Left ventricle myocardium superior (tissue), 1 donor: Measurements from ENCODE around the gene PSMA4. TPM values are rescaled to one million over a fixed set of nuclear protein-coding genes. Genes with fewer than 3 reads are reported as not detected.
"Not testable (repeated sequence)": the region's sequence is repeated elsewhere in the genome, so short reads cannot be mapped to it uniquely, and the experiment has no call there.

Experiments
- ATAC-seq: fragments of 200-7000 bp; cut with Tn5 transposase; one replicate; pipeline ENCODE4 v1.9.1; 2020; ENCODE audit warnings: mild to moderate bottlenecking, moderate library complexity
- DNase-seq: peaks from one replicate; pipeline ENCODE4 v3.0.0-alpha.2; 2020
- intact Hi-C: fragments of 100-400 bp; cut with micrococcal nuclease; formaldehyde crosslinking; loops from one replicate; pipeline ENCODE4 v1.11.0; 2022
- total RNA-seq: library from RNA; stranded (reverse); fragmentation: NEBNext Ultra II Directional; extraction: Animal tissue kit (Norgen Biotek cat#: 25700); gene quantifications from one replicate; pipeline ENCODE4 v1.2.1, GENCODE V29; 2021
- donor health status: DM: no; HTN: yes; CAD: no; lungs with severe emphysema.

Gene PSMA4
- total RNA-seq, 1 donor from 2014 or later = 116 TPM

- ATAC-seq (no peak), DNase-seq (no peak)
- intact Hi-C loops = no loop called here
Observed at GRCh38 chr15:78542647-78543046, 2.4 kb downstream of the PSMA4 start.

DNA sequence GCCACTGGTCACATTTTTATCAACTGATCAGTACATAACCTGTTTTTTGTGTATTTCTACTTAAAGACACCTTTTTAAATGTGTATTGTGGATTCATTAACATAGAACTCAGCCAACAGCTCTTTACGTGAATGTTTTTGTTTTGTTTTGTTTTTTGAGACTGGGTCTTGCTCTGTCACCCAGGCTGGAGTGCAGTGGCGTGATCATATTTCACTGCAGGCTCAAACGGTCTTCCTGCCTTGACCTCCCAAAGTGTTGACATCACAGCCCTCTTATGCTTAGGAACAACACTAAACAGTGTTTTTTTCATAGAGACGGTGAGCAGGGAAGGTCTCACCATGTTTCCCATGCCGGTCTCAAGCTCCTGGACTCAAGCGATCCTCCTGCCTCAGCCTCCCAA lies 9.9 kb downstream of the PSMA4 start:
- ATAC-seq = no peak
- DNase-seq = no peak

DNA sequence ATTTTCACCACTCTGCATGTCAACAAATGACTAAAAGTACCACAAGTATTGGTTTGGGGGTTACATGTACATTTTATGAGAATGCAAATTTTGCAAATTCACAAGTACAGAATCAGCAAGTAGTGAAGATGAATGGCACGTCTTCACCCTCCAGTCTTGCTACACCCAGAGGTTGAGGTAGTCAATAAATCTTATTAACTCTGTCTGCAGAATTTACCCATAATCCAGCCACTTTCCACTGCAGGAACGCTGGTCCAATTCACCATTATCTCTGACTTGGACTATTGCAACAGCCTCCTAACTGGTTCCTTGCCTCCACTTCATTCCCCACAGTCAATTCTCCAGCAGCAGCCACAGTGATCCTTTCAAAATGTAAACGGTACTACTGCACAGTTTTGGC lies 10.6 kb downstream of the PSMA4 start:
- DNase-seq (no peak), ATAC-seq (no peak)
- intact Hi-C loops = no loop called here

More for the DNA sequence above, 9.9 kb downstream of the PSMA4 start:
- intact Hi-C loops = no loop called here

GRCh38 chr15:78551902-78552301 lies 11.7 kb downstream of the PSMA4 start:
- ATAC-seq = no peak
- intact Hi-C loops = no loop called here

GRCh38 chr15:78552597-78552996 lies 12.4 kb downstream of the PSMA4 start:
- ATAC-seq (no peak), DNase-seq (no peak)
- intact Hi-C loops = no loop called here

More at GRCh38 chr15:78551902-78552301, 11.7 kb downstream of the PSMA4 start:
- DNase-seq = no peak

GRCh38 chr15:78560201-78560600 lies 20.0 kb downstream of the PSMA4 start:
- ATAC-seq, intact Hi-C loops, DNase-seq: not testable (repeated sequence)

GRCh38 chr15:78561490-78561889 lies 21.2 kb downstream of the PSMA4 start:
- DNase-seq = no peak
- intact Hi-C loops = no loop called here
- ATAC-seq = no peak

GRCh38 chr15:78563092-78563491 lies 22.8 kb downstream of the PSMA4 start:
- intact Hi-C loops = no loop called here
- DNase-seq (no peak), ATAC-seq (no peak)

DNA sequence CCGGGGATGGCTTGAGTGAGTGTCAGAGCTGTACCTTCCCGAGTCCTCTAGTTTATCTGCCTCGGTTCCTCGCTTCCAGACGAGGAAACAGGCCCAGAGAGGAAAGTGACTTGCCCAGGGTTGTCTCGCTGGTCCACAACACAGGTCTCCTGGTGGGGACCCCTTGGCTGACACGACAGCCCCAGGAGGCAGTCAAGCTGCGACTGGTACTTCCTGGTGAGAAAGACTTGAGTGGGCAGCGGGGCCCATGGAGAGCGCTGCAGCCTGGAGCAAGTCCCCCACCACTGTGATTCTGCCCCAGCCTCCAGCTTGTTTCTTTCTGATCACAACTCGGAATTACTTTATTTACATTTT lies 24.5 kb downstream of the PSMA4 start:
- DNase-seq = no peak
- no peak for ATAC-seq
- intact Hi-C loops = no loop called here

DNA sequence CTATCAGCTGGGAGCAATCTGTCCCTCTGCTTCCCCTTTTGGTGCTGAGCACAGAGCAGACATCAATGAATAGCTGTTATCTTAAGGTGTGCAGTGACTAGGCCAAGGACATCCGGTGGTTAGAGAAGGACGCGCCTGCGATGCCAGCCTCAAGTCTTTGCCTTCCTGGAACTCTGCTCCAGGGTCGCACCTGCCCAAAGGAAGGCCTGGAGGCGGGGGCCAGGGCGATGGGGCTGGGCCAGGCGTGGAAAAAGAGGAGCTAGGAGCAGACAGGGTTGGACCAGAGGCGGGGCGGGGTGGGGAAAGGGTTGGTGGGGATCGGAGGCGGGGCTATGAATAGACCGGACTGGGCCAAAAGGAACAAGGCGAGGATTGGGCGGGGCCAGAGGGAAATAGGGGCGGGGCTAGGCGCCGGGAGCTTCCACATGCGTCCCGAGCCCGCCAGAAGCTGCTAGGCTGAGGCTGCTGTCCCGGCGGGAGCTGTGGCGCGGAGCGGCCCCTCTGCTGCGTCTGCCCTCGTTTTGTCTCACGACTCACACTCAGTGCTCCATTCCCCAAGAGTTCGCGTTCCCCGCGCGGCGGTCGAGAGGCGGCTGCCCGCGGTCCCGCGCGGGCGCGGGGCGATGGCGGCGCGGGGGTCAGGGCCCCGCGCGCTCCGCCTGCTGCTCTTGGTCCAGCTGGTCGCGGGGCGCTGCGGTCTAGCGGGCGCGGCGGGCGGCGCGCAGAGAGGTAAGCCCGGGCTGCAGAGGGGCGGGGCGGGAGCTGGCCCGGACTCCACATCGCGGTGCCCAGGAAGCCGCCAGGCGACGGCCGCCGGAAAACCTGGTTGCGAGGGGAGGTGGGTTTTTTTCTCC lies 25.1 kb downstream of the PSMA4 start, which contains the start of gene CHRNA5:
Gene CHRNA5, plus strand, starts transcription at position 424 of the 854 bp plus-strand sequence. Its CDS starts 200 bp downstream, at position 624.
- intact Hi-C loops = no loop called here
- ATAC-seq (peak; percentile 98), DNase-seq (peak; percentile 89)

- DNase-seq (no peak), ATAC-seq (no peak)
- intact Hi-C loops = no loop called here
Observed at GRCh38 chr15:78565951-78566774, 25.9 kb downstream of the PSMA4 start.

DNA sequence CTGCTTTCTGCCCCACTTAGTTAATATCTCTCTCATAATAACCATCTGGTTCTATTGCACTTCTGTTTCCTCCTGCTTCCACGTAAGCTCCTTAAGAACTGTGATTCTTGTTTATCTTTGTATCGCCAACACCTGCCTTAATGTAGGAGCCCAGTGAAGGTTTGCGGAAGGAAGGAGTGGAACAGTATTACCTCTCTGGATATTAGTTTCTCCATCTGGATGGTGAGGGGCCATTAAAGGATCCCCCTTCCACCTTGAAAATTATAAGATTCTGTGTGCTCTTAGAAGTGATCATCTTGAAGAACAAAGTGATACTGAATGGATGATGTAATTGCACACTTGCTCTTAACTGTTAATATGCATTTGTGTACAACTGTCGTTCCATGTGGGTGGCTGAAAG lies 27.3 kb downstream of the PSMA4 start:
- ATAC-seq = no peak

GRCh38 chr15:78570710-78571109 lies 30.5 kb downstream of the PSMA4 start:
- ATAC-seq = no peak
- intact Hi-C loops = no loop called here
- no peak for DNase-seq

More for the DNA sequence above, 27.3 kb downstream of the PSMA4 start:
- intact Hi-C loops = no loop called here
- no peak for DNase-seq

- no peak for DNase-seq
- intact Hi-C loops = no loop called here
- ATAC-seq = no peak
Observed at GRCh38 chr15:78571382-78571781, 31.1 kb downstream of the PSMA4 start.

GRCh38 chr15:78573416-78573815 lies 33.2 kb downstream of the PSMA4 start:
- DNase-seq = no peak
- ATAC-seq = no peak
- intact Hi-C loops = no loop called here

GRCh38 chr15:78574944-78575343 lies 34.7 kb downstream of the PSMA4 start:
- no peak for ATAC-seq
- no peak for DNase-seq
- intact Hi-C loops = no loop called here

DNA sequence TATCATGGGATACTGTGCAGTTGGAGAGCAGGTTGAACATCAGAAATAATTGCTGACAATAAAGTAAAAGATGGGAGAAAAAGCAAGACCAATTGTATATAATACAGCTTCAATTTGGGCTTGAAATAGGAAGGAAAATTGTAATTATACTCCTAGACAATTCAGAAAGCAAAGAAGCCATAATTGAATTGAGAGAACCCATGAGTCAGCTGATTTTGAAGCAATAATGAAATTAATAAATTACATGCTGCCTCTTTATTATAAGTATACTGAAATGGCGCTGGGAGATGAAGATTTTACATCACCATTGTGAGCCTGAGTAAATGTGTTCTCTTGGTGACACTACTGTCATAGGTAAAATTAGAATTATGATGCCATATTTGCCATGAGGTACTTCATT lies 57.3 kb downstream of the PSMA4 start:
- ATAC-seq (no peak), DNase-seq (no peak)
- intact Hi-C loops = no loop called here

DNA sequence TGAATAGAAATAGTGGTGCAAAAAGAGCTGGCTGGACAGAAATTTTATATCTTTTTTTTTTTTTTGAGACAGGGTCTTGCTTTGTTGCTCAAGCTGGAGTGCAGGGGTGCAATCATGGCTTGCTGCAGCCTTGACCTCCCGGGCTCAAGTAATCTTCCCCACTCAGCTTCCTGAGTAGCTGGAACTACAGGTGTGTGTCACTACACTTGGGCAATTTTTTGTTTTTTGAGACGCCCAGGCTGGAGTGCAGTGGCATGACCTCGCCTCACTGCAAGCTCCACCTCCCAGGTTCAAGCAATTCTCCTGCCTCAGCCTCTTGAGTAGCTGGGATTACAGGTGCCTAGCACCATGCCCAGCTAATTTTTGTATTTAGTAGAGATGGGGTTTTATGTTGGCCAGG lies 58.1 kb downstream of the PSMA4 start:
- ATAC-seq (no peak), DNase-seq (no peak)
- intact Hi-C loops = no loop called here

DNA sequence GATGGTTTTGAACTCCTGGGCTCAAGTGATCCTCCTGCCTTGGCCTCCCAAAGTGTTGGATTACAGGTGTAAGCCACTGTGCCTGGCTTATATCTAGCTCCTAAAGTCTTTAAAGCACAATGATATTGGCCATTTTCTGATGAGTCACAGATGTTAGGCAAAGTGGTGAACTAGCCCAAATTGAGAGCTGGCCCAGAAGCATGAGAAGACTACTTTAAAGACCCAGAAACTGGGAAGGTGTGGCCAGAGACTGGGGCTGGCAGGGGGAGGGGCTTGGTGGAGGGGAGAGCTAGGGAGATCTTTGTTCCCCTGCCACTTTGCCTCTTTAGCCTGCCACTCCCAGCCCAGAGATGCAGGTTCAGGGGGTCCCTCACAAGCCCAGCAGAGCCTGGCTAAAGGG lies 58.9 kb downstream of the PSMA4 start:
- no peak for ATAC-seq
- intact Hi-C loops = no loop called here
- DNase-seq = no peak
